Stimulated activated CD8-positive, alpha-beta memory T cell treated with anti-CD3 and anti-CD28 coated beads, Interleukin-15, amount 100 ng/mL, for 24 hours (primary cell): Measurements from ENCODE around the gene PPCDC.

Source experiments
- DNase-seq: peaks from one replicate; pipeline ENCODE4 v3.0.0-alpha.2; 2020; ENCODE audit warnings: low read depth

Gene PPCDC

GRCh38 chr15:75045332-75046015, 22.1 kb downstream of the PPCDC start:
- DNase-seq, result no peak

DNA sequence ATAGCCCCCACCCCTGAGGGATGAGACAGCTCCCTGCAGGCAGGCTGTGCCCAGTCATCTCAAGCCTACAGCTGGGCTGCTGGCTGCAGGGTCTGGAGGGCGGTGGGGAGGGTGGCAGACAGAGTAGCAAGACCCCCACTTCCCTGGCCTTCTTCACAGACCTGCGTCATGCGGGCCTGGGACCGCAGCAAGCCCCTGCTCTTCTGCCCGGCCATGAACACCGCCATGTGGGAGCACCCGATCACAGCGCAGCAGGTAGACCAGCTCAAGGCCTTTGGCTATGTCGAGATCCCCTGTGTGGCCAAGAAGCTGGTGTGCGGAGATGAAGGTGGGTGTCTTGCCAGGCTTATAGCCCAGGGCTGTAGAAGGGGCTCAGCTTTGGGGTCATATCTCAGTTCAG, 25.0 kb downstream of the PPCDC start:
- DNase-seq, result no peak

DNA sequence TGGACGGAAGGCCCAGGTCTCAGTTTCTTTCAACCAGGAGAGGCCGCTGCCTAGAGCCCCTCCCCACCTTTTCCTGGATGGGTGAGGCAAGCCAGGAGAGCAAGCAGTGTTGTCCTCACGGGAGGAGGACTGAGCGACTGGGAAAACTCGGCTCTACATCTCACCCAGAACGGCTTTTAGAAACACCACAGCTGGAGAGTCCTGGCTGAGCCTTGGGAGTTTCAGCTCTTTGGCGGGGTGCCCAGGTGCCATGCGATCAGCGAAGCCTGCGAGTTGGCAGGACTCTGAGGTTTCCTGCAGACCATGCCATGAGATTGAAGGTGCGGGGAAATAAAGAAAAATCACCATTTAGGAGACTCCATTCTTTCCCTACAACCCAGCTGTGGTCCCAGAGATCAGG, 26.0 kb downstream of the PPCDC start:
- DNase-seq, result no peak

- DNase-seq, result no peak
Observed at GRCh38 chr15:75050283-75050682, 26.9 kb downstream of the PPCDC start.

GRCh38 chr15:75051191-75051608, 27.8 kb downstream of the PPCDC start:
- DNase-seq, result no peak

GRCh38 chr15:75051711-75052110, 28.3 kb downstream of the PPCDC start:
- no peak for DNase-seq

GRCh38 chr15:75052972-75053747, 29.8 kb downstream of the PPCDC start:
- DNase-seq, result no peak

GRCh38 chr15:75053748-75054125, 30.3 kb downstream of the PPCDC start:
- DNase-seq, result no peak

GRCh38 chr15:75054172-75054897, 30.9 kb downstream of the PPCDC start:
- no peak for DNase-seq

DNA sequence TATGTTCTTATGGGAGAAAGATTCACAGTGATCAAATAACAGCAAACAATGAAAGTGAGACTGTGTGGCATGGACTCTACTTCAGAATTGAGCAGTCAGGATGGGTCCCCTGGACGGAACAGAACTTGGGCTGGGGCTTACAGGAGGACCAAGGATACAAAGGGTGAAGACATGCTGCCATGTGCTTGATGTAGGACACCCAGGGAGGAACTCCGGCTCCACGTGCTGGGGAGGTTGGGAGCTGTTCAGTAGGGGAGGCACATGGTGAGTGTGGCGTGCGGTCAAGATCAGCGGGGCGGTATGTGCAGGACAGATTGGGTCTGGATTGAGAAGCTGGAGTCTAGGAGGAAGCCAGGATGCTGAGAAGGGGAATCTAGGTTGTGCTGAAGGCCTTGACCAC, 32.6 kb downstream of the PPCDC start:
- no peak for DNase-seq

DNA sequence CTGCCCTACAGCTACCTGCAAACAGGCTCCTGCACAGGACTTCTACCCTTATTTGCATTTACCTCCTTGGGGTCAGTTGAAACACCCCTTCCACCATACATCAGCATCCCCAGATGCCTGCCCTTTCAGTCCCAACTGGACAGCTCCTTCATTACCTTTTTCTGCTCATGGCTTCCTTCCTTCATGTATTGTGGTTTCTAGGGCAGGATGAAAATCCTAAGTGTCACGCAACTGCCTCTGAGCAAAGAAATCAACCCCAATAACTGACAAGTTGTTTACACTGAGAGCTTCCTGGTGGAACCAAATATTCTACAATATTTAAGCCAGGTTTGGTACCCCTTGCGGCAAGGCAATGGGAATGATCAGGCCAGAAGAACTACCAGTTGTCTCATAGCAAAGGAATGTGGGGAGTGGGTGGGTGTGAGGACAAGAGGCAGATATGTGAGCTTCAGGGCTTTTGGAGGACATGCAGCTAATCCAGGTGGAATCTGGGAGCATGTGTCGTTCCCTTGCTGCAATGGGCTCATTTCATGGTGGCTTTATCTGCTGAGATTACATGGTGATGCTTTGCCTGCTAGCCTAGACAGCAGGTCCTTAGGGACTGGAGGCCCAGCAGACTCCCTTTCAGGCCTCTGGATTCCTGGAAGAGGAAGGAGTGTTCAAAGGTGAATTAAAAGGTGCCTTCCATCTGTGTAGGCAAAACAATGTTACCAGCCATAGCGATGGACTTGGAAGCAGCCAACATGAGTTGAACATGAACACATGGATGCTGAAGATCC, 34.9 kb downstream of the PPCDC start:
- no peak for DNase-seq

DNA sequence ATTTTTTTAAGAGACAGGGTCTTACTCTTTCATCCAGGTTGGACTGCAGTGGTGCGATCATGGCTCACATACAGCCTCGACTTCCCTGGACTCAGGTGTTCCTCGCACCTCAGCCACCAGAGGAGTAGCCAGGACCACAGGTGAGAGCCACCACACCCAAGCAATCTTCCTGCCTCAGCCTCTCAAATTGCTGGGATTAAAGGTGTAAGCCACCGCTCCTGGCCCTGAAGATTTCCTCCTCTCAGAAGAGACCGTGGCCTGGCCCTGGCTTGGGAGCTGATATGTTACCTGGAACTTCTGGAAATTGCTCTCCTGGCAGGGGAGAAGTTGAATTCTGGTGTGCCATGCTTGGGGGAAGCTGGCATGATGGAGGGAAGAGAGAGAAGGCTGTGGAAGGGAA, 36.2 kb downstream of the PPCDC start:
- DNase-seq, result no peak

- DNase-seq, result no peak
Observed at GRCh38 chr15:75061272-75061671, 37.9 kb downstream of the PPCDC start.

DNA sequence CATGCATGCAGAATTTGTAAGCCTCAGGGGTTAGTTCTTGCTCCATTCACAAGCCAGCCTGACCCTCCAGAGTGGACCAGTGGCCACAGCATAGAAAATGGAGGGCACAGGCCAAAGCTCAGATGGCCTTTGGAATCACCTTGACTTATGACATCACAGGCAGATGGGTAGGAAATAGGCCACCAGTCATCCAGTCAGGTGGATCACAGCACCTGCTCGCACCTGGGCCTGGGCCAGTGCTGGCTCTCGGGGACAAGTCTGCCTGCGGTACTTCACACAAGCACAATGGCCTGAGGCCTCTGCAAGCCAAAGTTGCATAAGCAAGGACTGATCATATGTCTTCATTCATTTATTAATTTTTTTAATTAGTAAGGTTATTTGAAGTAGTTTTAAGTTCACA, 39.3 kb downstream of the PPCDC start:
- no peak for DNase-seq

GRCh38 chr15:75063338-75063737, 39.9 kb downstream of the PPCDC start:
- no peak for DNase-seq

DNA sequence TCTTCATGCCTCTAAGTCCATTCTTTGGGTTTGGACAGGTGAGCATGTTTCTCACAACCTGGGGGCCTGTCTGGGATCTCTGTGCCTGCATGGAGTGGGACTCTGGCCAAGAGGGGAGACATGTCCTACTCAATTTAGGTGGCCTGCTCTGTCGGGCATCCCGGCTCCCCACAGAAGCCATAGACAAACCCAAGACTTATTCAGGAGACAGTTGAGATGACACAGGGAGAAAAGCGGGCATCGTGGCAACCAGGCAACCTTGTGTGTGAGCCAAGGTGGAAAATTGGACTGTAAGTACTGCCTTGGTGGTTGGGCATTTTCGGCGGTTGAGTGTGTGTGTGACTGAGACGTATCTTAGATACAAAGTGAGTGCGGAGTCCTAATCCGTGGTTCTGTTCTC, 40.5 kb downstream of the PPCDC start:
- DNase-seq, result no peak

DNA sequence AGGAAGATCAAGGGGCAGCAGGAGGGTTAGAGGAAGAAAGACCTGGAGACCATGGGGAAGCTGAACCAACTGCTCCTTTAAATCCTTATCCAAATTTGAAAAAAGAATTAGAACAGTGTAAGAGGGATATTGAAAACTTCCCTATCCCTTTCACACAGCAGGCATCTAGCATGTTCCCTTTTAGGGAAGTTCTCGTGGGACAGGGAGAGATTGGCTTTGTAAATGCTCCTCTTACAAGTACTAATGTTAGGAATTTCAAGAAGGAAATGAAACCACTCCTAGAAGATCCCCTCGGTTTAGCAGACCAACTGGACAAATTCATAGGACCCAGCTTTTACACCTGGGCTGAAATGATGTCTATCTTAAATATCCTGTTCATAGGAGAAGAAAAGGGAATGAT, 41.5 kb downstream of the PPCDC start:
- no peak for DNase-seq

- no peak for DNase-seq
Observed at GRCh38 chr15:75065467-75065850, 42.1 kb downstream of the PPCDC start.

GRCh38 chr15:75065851-75066509, 42.6 kb downstream of the PPCDC start:
- no peak for DNase-seq

DNA sequence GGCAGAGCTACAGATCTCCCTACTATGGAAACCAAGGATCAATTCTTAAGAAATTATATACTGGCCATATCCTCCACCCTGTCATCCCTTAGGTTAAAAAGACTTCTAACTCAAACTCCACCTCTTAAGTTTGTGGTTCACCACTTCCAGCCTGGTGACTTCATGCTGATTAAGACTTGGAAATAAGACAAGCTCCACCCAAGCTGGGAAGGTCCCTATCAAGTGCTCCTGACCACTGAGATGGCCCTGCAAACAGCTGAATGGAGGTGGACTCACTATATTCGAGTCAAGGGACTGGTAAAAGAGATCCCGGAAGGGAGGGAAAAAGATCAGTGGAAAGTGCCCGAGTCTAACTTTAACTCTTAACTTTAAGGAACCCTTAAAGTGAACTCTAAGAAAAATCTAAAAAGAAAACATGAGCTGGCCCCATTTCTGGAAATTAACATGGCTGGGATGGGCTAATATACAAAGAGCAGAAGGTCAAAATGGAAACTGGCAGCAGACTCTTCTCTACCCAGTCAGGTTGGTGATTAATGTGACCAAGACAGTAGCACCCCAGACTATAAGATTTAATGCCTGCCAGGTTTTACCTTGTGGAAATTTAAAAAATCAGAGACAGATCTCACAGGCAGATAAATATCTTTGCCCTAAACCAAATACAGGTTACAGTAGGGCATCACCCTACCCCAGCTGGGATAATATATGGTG, 43.9 kb downstream of the PPCDC start:
- no peak for DNase-seq

- no peak for DNase-seq
Observed at GRCh38 chr15:75068748-75069147, 45.4 kb downstream of the PPCDC start.
